GM21786 (cell line): ENCODE results near the gene DOLPP1.

Experiments used
- ATAC-seq: cut with Tn5 transposase; IDR thresholded peaks from one replicate; pipeline ENCODE4 v1.9.1; 2021; ENCODE audit not compliant: unreplicated experiment

Gene DOLPP1

DNA sequence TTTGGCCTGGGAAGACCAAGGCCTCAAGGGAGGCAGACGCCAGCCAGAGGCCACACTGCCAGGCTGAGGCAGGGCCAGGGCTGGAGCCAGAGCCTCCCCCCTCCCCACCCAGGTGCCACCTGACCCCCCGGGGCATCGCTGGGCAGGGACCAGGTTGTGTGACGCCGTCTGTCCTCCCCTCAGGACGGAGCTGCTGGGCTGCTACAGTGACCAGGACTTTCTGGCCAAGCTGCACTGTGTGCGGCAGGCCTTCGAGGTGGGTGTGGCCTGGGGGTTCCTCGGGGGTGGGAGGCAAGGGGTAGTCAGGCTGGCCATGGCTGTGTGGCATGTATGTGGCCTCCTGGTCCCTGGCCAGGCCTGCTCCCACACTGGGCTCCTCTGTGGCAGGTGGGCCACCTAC, 17.9 kb upstream of the DOLPP1 start:
- ATAC-seq, result no peak

GRCh38 chr9:129064499-129064908, 16.4 kb upstream of the DOLPP1 start:
- ATAC-seq, result no peak

DNA sequence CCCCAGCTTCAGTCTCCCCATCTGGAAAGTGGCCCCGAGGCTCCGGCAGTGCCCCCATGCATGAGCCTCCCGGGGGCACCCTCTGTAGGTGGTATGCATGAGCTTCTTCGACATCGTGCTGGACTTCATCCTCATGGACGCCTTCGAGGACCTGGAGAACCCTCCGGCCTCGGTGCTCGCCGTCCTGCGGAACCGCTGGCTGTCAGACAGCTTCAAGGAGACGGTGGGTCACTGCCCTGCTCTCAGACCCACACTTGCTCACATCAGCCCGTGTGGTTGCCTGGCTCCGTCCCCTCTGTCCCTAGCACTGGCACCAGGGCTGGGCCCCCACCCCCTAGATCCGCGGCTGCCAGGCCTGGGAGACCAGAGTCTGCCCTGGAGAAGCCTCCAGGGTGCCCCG, 12.8 kb upstream of the DOLPP1 start:
- ATAC-seq, result no peak

GRCh38 chr9:129068990-129069861, 11.7 kb upstream of the DOLPP1 start:
- peak; percentile 69 for ATAC-seq

- no peak for ATAC-seq
Measured at GRCh38 chr9:129069862-129070641, 10.9 kb upstream of the DOLPP1 start.

DNA sequence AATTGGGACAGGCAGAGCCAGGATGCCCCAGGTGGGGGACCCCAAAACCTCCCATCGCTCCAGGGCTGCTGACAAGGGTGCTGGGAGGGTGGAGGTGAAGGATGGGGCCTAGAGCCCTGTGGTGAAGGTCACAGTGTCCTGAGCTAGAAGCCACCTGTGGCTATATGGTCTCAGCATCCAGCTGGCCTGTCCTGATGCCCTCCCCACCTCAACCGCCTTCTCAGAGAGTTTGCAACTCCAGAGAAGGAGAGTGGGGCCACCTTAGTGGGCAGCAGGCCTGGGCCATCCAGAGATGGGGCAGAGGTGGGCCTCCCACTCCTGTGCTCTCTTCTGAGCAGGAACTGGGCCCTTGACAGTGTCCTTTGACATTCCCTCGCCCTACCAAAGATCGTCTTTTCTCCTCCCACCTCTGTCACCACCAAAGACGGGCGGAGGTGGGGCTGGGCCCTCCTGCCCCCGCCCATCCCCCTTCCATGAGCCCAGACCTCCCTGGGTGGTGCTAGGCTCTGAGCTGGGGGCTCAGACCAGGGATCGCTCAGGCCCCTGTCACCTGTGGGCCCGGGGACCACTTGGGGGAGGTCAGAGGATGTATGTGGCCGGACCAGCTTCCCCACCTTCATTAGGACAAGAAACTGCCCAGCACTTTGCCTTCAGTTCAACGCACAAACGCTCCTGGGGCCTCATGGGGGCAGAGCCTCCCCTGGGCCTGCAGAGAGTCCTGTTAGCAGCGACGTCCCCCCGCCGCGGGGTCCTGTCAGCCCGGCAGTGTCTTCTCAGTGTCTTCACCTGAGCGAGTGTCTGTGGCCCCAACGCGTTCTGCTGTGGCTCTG, 10.0 kb upstream of the DOLPP1 start:
- no peak for ATAC-seq

GRCh38 chr9:129071526-129072126, 9.3 kb upstream of the DOLPP1 start:
- ATAC-seq, result no peak

DNA sequence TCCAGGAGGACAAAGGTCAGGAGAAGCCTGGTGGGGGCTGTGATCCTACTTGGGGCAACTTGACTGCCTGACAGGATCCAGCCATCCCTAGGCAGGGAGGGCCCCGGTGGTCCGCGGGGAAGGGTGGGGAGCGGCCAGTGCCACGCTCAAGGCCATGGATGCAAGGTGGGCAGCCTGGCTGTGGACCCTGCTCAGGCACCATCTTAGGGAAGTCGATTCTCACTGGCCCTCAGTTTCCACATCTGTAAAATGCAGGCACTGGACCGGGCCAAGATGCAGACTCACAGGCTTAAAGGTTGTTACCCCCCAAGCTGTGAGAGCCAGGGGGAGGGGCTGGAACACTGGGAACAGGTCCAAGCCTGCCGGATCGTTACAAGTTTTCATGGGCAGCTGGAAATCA, 8.7 kb upstream of the DOLPP1 start:
- no peak for ATAC-seq

DNA sequence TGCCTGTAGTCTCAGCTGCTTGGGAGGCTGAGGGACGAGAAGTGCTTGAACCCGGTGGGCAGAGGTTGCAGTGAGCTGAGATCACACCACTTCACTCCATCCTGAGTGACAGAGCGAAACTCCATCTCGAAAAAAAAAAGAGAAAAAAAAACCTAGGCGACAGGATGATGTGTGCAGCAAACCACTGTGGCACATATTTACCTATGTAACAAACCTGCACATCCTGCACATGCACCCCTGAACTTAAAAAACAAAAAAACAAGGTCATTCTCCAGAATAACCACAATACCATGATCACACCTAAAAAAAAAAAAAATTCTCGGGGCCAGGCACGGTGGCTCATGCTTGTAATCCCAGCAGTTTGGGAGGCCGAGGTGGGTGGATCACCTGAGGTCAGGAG, 7.5 kb upstream of the DOLPP1 start:
- no peak for ATAC-seq

DNA sequence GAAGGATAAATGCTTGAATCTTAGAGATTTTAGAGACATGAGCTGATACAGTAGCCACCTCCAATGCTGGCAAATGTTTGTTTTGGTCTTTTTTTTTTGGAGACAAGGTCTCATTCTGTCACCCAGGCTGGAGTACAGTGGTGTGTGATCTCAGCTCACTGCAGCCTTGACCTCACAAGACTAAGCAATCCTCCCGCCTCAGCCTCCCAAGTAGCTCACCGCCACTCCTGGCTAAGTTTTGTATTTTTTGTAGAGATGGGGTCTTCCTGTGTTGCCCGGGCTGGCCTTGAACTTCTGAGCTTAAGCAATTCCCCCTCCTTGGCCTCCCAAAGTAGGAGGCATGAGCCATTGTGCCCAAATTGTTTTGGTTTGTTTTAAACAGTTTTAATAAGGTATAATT, 6.8 kb upstream of the DOLPP1 start:
- no peak for ATAC-seq

DNA sequence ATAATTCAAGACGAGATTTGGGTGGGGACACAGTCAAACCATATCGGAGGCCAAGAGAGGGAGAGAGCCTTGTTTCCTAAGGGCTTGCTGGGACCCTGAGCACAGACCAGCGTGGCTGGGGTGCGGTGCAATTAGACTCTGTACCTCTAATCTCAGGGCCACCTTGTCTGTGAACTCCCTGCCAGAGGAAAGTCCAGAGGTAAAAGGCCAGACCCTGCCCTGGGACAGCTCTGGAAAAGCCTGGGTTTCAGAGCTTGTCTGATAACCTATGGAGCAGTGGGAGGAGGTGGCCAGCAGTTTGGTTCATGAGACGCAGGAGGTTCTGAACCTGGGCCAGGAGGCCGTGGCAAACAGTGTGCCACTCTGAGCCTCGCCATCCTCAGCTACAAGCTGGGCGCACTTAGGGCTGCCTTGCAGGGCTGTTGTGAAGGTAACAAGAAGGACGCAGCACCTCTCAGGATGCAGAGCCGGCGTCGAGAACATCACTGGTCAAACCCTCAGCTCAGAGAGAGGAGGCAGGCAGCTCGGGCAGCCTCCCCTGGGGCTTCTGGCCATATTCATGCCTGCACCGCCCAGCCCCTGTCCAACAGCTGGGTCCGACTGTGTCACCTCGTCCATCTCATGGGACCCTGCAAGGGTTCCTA, 4.8 kb upstream of the DOLPP1 start:
- ATAC-seq, result no peak

GRCh38 chr9:129076640-129077037, 4.3 kb upstream of the DOLPP1 start:
- no peak for ATAC-seq

- ATAC-seq, result no peak
Measured at GRCh38 chr9:129077236-129077635, 3.7 kb upstream of the DOLPP1 start.

DNA sequence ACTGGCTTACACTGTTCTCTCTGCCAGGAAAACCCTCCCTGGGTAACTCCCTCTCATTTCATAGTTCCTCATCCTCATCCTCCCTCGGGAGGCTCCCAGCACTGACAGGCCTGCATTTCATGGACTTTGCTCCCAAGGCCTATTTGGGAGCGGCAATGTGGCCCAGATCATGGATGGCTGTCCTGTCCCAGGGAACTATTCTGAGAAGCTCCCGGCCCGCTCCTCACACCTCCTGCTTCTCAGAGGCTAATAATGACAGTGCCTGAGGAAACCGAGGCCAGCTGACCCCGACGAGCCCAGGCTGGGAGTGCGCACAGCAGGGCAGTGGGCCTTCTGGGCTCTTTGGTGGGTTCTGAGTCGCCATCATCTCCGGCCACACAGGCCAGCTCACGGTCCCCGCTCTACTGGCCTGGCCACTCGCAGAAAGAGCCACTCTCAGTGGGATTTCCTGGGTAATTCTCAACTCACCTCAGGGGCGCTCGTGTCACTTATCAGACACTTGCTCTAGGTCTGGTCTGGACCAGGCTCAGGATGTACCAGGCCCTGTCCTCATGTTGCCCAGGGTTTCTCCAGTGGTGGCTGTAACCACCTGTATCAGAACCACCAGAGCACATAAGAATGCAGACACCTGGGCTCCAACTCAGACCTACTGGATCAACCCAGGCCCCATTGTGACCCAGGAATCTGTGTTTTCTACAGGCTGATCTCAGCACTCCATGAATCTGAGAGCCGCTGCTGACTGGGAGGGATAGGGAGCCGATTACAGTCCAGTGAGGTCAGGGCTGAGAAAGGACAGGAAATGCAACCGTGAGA, 2.0 kb upstream of the DOLPP1 start:
- ATAC-seq, result no peak

GRCh38 chr9:129079829-129080228, 1.1 kb upstream of the DOLPP1 start:
- ATAC-seq, result no peak

- ATAC-seq, result no peak
Measured at GRCh38 chr9:129080298-129080600, 662 bp upstream of the DOLPP1 start.

DNA sequence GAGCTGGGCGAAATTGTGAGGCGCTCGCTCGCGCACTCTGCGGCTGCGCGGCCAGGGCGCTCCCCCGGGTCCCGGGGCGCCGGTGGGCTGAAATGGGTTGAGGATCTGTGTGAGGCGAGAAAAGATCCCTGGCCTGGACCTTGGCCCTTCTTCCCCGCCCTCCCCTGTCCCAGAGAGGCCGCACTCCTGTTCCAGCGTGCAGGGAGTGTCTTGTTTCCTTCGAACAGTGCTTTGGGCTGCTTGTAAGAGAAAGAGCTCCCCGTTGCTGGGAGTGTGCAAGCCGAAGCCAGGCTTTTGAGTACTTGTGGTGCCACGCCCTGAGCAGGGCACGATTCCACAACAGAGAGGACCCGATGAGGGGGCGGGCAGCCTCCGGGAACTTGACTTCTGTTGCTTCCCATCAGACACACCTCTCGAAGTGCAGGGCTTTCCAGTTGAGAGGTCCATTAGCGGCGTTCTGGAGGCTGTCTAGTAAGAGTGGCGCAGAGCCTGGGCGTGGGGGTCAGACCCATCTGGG, 535 bp downstream of the DOLPP1 start:
- ATAC-seq, result no peak

GRCh38 chr9:129084087-129084486, 3.2 kb downstream of the DOLPP1 start:
- ATAC-seq, result no peak

GRCh38 chr9:129089246-129089645, 8.3 kb downstream of the DOLPP1 start:
- ATAC-seq, result no peak
